ENCODE measurements around the gene TMEM39B.

Gene TMEM39B

GRCh38 chr1:32044234-32044633 is 28.5 kb upstream of the TMEM39B start:
- H4K20me1 ChIP-seq (ENCODE audit: insufficient read depth, low read length), result no peaks in the 10 kb centered on the region

GRCh38 chr1:32045772-32046171 is 27.0 kb upstream of the TMEM39B start:
- H3K9ac ChIP-seq (ENCODE audit: low read length), result no peak overlapping the region
- no peak overlapping the region for H2AFZ ChIP-seq (ENCODE audit: low read length)
- H3K27me3 ChIP-seq (replicated peaks; ENCODE audit: insufficient read depth, low read length), result no peaks in the 10 kb centered on the region
- no peak for DNase-seq
- no peaks in the 10 kb centered on the region for H3K9me2 ChIP-seq (replicated peaks; ENCODE audit: insufficient read depth, low read length)
- H3K4me2 ChIP-seq (ENCODE audit: low read depth, low read length), result no peak overlapping the region
- no peaks in the 10 kb centered on the region for H3K79me2 ChIP-seq (ENCODE audit: low read length)
- H3K9me3 ChIP-seq (replicated peaks; ENCODE audit: insufficient read depth, low read length), result no peaks in the 10 kb centered on the region
- no peak for TF ChIP-seq EZH2 (optimal IDR thresholded peaks at IDR 0.05; ENCODE audit: low read depth, low read length)
- no peak for TF ChIP-seq CTCF (IDR thresholded peaks at IDR 0.05; ENCODE audit: low read length)
- TF ChIP-seq EZH2phosphoT487 (IDR thresholded peaks at IDR 0.05; ENCODE audit: low read length), result no peak
- no peaks in the 10 kb centered on the region for H3K4me1 ChIP-seq (ENCODE audit: low read length)
- no peaks in the 10 kb centered on the region for H4K20me1 ChIP-seq (ENCODE audit: insufficient read depth, low read length)
- 0 out of 2 replicates have a peak, but pooled peaks cover 5% of the 10 kb centered on the region for H3F3A ChIP-seq (ENCODE audit: insufficient read depth, low read length)
- peaks cover 6% of the 10 kb centered on the region; the same call in 1 of the 2 replicates for H3K36me3 ChIP-seq (replicated peaks; ENCODE audit: insufficient read depth, low read length)
- no peak overlapping the region for H3K27ac ChIP-seq (ENCODE audit: low read length)
- H3K4me3 ChIP-seq (ENCODE audit: low read length), result no peak overlapping the region

More at GRCh38 chr1:32044234-32044633, 28.5 kb upstream of the TMEM39B start:
- no peak overlapping the region for H2AFZ ChIP-seq (ENCODE audit: low read length)
- no peaks in the 10 kb centered on the region for H3K4me1 ChIP-seq (ENCODE audit: low read length)
- H3K4me2 ChIP-seq (ENCODE audit: low read depth, low read length), result no peak overlapping the region
- no peak overlapping the region for H3K9ac ChIP-seq (ENCODE audit: low read length)
- no peak overlapping the region for H3K27ac ChIP-seq (ENCODE audit: low read length)
- H3F3A ChIP-seq (ENCODE audit: insufficient read depth, low read length), result 0 out of 2 replicates have a peak, but pooled peaks cover 5% of the 10 kb centered on the region
- TF ChIP-seq CTCF (IDR thresholded peaks at IDR 0.05; ENCODE audit: low read length), result no peak
- no peak for TF ChIP-seq EZH2 (optimal IDR thresholded peaks at IDR 0.05; ENCODE audit: low read depth, low read length)
- TF ChIP-seq EZH2phosphoT487 (IDR thresholded peaks at IDR 0.05; ENCODE audit: low read length), result no peak
- no peaks in the 10 kb centered on the region for H3K27me3 ChIP-seq (replicated peaks; ENCODE audit: insufficient read depth, low read length)
- no peak for DNase-seq
- H3K4me3 ChIP-seq (ENCODE audit: low read length), result no peak overlapping the region
- peaks cover 7% of the 10 kb centered on the region for H3K79me2 ChIP-seq (ENCODE audit: low read length)
- H3K36me3 ChIP-seq (replicated peaks; ENCODE audit: insufficient read depth, low read length), result peaks cover 6% of the 10 kb centered on the region; the same call in 1 of the 2 replicates
- no peaks in the 10 kb centered on the region for H3K9me2 ChIP-seq (replicated peaks; ENCODE audit: insufficient read depth, low read length)
- H3K9me3 ChIP-seq (replicated peaks; ENCODE audit: insufficient read depth, low read length), result no peaks in the 10 kb centered on the region

GRCh38 chr1:32047701-32048100 is 25.0 kb upstream of the TMEM39B start:
- no peak overlapping the region for H3K4me2 ChIP-seq (ENCODE audit: low read depth, low read length)
- no peaks in the 10 kb centered on the region for H3K4me1 ChIP-seq (ENCODE audit: low read length)
- H2AFZ ChIP-seq (ENCODE audit: low read length), result no peak overlapping the region
- no peak overlapping the region for H3K9ac ChIP-seq (ENCODE audit: low read length)
- H3K9me3 ChIP-seq (replicated peaks; ENCODE audit: insufficient read depth, low read length), result no peaks in the 10 kb centered on the region
- H3F3A ChIP-seq (ENCODE audit: insufficient read depth, low read length), result 0 out of 2 replicates have a peak, but pooled peaks cover 5% of the 10 kb centered on the region
- H3K27me3 ChIP-seq (replicated peaks; ENCODE audit: insufficient read depth, low read length), result no peaks in the 10 kb centered on the region
- peaks cover 6% of the 10 kb centered on the region; the same call in 1 of the 2 replicates for H3K36me3 ChIP-seq (replicated peaks; ENCODE audit: insufficient read depth, low read length)
- H3K27ac ChIP-seq (ENCODE audit: low read length), result no peak overlapping the region
- no peak for DNase-seq
- H3K4me3 ChIP-seq (ENCODE audit: low read length), result no peak overlapping the region
- H3K79me2 ChIP-seq (ENCODE audit: low read length), result no peaks in the 10 kb centered on the region
- H3K9me2 ChIP-seq (replicated peaks; ENCODE audit: insufficient read depth, low read length), result no peaks in the 10 kb centered on the region
- H4K20me1 ChIP-seq (ENCODE audit: insufficient read depth, low read length), result no peaks in the 10 kb centered on the region
- TF ChIP-seq EZH2phosphoT487 (IDR thresholded peaks at IDR 0.05; ENCODE audit: low read length) (no peak), EZH2 (optimal IDR thresholded peaks at IDR 0.05; ENCODE audit: low read depth, low read length) (no peak), CTCF (IDR thresholded peaks at IDR 0.05; ENCODE audit: low read length) (no peak)

Measured in MM.1S (cell line).